ENCODE measurements around the gene IKZF5.

IKZF5 gene, protein sequence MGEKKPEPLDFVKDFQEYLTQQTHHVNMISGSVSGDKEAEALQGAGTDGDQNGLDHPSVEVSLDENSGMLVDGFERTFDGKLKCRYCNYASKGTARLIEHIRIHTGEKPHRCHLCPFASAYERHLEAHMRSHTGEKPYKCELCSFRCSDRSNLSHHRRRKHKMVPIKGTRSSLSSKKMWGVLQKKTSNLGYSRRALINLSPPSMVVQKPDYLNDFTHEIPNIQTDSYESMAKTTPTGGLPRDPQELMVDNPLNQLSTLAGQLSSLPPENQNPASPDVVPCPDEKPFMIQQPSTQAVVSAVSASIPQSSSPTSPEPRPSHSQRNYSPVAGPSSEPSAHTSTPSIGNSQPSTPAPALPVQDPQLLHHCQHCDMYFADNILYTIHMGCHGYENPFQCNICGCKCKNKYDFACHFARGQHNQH

DNA sequence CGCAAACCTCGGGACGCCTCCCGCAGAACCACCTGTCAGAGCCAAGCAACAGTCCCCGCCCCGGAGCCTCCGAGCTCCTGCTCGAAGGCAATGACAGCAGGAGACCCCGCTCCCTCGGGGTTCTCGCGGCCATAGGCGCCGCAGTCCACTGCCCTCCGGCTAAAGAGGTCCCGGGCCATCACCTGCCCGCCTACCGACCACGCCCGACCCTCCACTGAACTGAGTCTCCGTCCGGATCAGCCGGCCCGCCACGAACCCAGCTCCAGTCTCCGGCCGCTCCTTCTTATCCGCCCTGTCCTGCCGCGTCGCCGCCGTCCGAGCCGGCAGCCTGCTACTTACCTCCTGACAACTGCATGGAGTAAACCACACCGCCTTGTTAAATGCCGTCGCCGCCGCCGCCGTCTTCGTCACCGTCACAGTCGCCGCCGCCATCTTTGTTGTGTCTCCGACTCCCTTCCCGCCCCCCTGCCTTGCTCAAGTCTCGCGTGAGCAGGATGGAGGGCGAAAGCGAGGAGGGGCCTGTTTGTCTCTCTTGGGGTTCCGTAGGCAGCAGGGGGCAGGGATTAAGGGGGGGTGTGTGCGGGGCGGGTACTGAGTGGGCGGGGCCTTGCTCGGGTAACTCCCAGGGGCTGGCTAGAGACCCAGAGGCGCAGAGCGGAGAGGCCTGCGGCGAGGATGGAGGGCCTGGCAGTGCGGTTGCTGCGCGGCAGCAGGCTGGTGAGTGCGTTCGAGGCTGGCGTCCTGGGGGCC is at the start of gene IKZF5, which contains the start of gene ACADSB:
IKZF5 (minus strand) TSS at position 441 of the 750 bp plus-strand sequence. CDS start 10,170 bp downstream, outside the sequence.
ACADSB (plus strand) TSS at position 652 of the 750 bp plus-strand sequence; CDS start at position 676, 24 bp downstream.
- H3K4me1 ChIP-seq (ENCODE audit: control insufficient read depth, insufficient read depth, low read length), result peaks cover 3% of the 10 kb centered on the region
- no peaks in the 10 kb centered on the region for H3K36me3 ChIP-seq (ENCODE audit: control insufficient read depth, insufficient read depth, low read length)
- peak within 1 kb of the TSS; percentile 90 for H3K4me3 ChIP-seq (ENCODE audit: low read depth, low read length)
- peak within 1 kb of the TSS; percentile 85 for H3K9ac ChIP-seq (ENCODE audit: low read depth, low read length)
- no peaks in the 10 kb centered on the region for H3K9me3 ChIP-seq (ENCODE audit: control insufficient read depth, insufficient read depth, low read length)
- peaks cover 22% of the 10 kb centered on the region for H3K27me3 ChIP-seq (ENCODE audit: control insufficient read depth, insufficient read depth, low read length)

DNA sequence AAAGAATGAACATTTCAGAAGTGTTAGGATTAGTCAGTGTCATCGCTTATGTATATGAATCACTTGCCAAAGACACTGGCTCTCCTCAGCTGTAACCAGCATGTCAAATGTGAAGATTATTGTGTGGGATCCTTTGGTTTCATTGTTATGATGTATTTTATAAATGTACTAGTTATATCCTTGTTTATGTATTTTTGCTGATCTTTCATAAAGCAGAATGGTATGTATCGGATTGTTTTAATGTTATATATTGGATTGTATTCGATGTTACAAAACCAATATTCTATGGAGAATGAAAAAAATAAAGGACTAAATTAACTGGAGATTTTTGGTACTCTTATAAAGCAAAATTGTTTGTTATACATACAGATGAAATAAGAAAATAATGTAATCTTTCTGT is 49.4 kb upstream of the IKZF5 start:
- Histone ChIP-seq H3K36me3 (ENCODE audit: control insufficient read depth, insufficient read depth, low read length) (no peaks in the 10 kb centered on the region), H3K27me3 (ENCODE audit: control insufficient read depth, insufficient read depth, low read length) (no peaks in the 10 kb centered on the region), H3K9me3 (ENCODE audit: control insufficient read depth, insufficient read depth, low read length) (no peaks in the 10 kb centered on the region), H3K4me3 (ENCODE audit: low read depth, low read length) (no peak overlapping the region), H3K4me1 (ENCODE audit: control insufficient read depth, insufficient read depth, low read length) (no peaks in the 10 kb centered on the region), H3K9ac (ENCODE audit: low read depth, low read length) (no peak overlapping the region)

DNA sequence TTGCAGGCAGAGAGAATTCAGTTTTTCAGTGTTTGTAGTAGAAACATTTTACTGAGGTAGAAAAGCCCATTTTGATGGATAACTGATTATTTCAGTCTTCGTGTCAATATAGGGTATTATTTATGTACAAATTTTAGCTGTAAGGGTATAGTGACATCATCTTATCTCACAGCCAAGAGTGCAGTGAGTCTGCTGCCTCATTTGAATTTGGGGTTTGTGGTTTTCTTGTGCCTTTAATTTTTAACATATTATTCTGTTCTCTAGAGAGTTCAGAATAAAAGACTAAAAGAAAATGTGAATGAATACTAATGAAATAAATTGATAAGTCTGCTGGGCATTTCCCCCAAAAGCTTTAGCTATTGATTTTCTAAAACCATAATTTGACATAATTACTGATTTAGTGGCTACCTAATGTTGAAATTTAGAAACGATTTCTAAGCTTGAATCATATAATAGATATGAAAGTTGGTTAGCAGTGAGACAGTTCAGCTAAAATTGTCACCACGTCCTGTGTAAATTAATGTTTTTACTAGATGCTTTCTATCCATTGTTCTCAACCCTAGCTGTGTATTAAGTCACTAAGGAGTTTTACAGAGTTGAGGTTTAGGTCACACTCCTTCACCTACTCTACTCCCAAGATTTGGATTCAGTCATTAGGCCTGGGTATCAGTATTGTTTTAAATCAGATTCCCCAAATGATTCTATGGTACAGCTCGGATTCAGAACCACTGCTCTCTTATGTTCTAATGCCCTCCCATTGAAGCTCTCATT is 37.6 kb upstream of the IKZF5 start:
- H3K27me3 ChIP-seq (ENCODE audit: control insufficient read depth, insufficient read depth, low read length), result no peaks in the 10 kb centered on the region
- H3K4me3 ChIP-seq (ENCODE audit: low read depth, low read length), result no peak overlapping the region
- H3K9me3 ChIP-seq (ENCODE audit: control insufficient read depth, insufficient read depth, low read length), result no peaks in the 10 kb centered on the region
- no peaks in the 10 kb centered on the region for H3K4me1 ChIP-seq (ENCODE audit: control insufficient read depth, insufficient read depth, low read length)
- H3K36me3 ChIP-seq (ENCODE audit: control insufficient read depth, insufficient read depth, low read length), result no peaks in the 10 kb centered on the region
- no peak overlapping the region for H3K9ac ChIP-seq (ENCODE audit: low read depth, low read length)

DNA sequence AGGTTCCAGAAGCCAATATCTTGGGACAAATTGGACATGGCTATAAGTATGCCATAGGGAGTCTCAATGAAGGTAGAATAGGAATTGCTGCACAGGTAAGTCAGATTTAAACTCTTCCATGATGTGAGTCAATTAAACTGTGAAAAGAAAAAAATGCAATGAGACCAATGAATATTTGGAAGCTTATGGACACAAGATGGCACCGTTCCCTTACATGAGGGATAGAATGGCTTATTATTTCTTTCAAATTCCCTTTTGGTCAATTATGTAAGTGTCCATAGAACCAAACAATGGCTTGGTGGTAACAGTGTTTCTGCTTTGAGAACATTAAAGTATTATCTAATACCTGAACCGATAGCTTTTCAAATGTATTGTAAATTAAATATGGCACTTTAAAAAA is 35.8 kb upstream of the IKZF5 start:
- H3K9ac ChIP-seq (ENCODE audit: low read depth, low read length), result no peak overlapping the region
- no peaks in the 10 kb centered on the region for H3K36me3 ChIP-seq (ENCODE audit: control insufficient read depth, insufficient read depth, low read length)
- no peaks in the 10 kb centered on the region for H3K27me3 ChIP-seq (ENCODE audit: control insufficient read depth, insufficient read depth, low read length)
- H3K4me1 ChIP-seq (ENCODE audit: control insufficient read depth, insufficient read depth, low read length), result no peaks in the 10 kb centered on the region
- no peaks in the 10 kb centered on the region for H3K9me3 ChIP-seq (ENCODE audit: control insufficient read depth, insufficient read depth, low read length)
- H3K4me3 ChIP-seq (ENCODE audit: low read depth, low read length), result no peak overlapping the region

DNA sequence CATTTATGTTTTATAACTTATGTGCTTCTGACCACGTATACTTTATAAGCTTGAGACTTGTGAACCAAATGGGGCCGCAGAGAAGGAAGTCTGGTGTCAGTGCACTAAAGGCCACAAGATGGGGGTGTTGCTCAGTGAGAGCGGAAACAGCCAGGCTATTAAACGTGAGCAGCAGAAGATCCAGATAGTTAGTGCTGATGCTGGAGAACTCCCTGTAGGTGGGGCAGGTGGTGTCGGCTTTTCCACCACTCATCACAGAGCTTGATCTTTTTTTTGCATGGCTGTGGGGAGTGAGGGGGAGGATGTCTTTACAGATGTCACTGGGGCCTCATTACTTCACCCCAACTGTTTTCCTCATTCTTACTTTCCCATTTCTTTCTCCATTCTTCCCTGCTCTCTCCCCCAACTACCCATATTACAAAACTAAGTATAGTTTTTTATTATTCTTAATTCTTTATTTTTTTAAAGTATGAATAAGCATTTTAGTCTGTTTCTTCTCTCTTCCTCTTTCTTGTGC is 34.9 kb upstream of the IKZF5 start:
- Histone ChIP-seq H3K36me3 (ENCODE audit: control insufficient read depth, insufficient read depth, low read length) (no peaks in the 10 kb centered on the region), H3K4me1 (ENCODE audit: control insufficient read depth, insufficient read depth, low read length) (no peaks in the 10 kb centered on the region), H3K4me3 (ENCODE audit: low read depth, low read length) (no peak overlapping the region), H3K9ac (ENCODE audit: low read depth, low read length) (no peak overlapping the region), H3K27me3 (ENCODE audit: control insufficient read depth, insufficient read depth, low read length) (no peaks in the 10 kb centered on the region), H3K9me3 (ENCODE audit: control insufficient read depth, insufficient read depth, low read length) (no peaks in the 10 kb centered on the region)

DNA sequence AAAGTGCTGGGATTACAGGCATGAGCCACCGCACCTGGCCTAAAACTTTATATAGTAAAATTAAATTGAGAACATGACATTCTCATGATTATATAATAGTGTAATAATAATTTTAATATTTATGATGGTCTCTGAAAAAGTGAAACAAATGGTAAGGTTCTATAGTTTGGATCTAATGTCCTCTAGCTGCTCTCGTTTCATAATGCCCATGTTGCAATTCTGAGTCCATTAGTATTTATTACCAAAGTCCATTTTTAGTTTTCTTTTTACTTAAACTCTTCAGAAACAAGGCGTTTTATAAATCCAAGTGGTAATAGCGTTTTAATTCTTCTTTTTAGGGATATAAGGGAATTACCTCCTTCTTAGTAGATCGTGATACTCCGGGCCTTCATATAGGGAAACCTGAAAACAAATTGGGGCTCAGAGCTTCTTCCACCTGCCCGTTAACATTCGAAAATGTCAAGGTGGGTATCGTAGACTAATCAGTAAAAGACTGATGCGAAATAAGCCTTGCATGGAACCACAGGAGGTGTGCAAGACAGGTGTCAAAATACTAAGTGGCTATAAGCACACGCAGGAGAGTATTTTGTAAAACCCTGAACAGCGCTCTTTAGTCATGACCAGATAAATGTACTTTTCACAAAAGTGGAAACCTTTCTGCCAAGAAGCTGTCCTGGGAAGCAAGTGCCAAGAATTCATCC is 34.3 kb upstream of the IKZF5 start:
- Histone ChIP-seq H3K36me3 (ENCODE audit: control insufficient read depth, insufficient read depth, low read length) (no peaks in the 10 kb centered on the region), H3K4me3 (ENCODE audit: low read depth, low read length) (no peak overlapping the region), H3K4me1 (ENCODE audit: control insufficient read depth, insufficient read depth, low read length) (no peaks in the 10 kb centered on the region), H3K9me3 (ENCODE audit: control insufficient read depth, insufficient read depth, low read length) (no peaks in the 10 kb centered on the region), H3K9ac (ENCODE audit: low read depth, low read length) (no peak overlapping the region), H3K27me3 (ENCODE audit: control insufficient read depth, insufficient read depth, low read length) (no peaks in the 10 kb centered on the region)

DNA sequence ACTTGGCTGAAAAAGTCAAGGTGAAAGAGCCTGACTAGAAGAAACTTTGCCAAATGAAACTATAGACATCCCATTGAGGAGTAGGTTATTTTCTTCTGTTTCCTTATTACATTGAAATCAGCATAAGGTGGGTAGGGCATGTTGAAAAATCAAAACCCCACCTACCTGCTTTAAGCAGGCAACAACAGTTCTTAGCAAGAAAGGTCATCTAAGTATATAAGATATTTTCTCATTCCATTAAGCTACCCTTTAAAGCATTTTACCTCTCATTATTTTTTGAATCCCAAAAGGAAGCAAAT is 31.0 kb upstream of the IKZF5 start:
- Histone ChIP-seq H3K4me1 (ENCODE audit: control insufficient read depth, insufficient read depth, low read length) (no peaks in the 10 kb centered on the region), H3K4me3 (ENCODE audit: low read depth, low read length) (no peak overlapping the region), H3K27me3 (ENCODE audit: control insufficient read depth, insufficient read depth, low read length) (no peaks in the 10 kb centered on the region), H3K36me3 (ENCODE audit: control insufficient read depth, insufficient read depth, low read length) (no peaks in the 10 kb centered on the region), H3K9me3 (ENCODE audit: control insufficient read depth, insufficient read depth, low read length) (no peaks in the 10 kb centered on the region), H3K9ac (ENCODE audit: low read depth, low read length) (no peak overlapping the region)

DNA sequence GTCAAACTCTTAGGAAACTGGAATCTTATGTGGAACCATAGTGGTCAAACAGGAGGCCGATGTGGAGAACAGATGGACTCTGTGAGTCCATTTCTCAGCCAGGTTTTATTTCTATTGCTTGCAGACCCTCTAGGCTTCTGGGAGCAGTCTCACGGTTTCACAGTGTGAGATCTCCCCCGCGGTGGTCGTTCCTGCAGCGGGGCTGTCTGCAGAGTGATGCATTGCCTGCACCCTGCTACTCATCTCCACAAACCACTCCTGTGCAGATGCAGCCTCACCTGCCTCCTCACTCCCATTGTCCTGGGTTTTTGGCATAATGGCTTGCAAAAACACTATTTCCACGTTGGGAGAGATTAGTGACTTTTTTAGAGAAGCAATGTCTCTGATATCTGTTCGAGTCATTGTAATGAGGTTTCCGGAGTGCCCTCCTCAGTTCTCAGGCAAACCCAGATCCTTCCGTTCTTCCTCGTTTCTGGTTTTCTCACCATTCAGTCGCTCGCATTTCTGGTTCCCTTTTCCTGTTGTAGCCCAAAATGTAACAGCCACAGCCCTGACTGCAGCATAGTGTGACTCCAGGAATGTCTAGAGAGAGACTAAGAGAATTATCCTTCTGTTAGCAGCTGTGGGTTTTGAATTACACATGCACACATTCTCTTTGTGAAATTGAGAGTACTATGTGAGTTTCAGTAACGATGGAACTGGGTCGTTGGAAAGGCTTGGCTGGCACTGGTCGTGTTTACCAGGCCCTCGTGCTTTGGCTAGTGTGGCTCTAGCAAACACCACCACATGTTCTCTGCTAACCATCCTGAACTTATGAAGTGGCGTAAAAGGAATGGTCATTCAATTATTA is 30.4 kb upstream of the IKZF5 start:
- H3K9me3 ChIP-seq (ENCODE audit: control insufficient read depth, insufficient read depth, low read length), result no peaks in the 10 kb centered on the region
- no peak overlapping the region for H3K9ac ChIP-seq (ENCODE audit: low read depth, low read length)
- no peaks in the 10 kb centered on the region for H3K36me3 ChIP-seq (ENCODE audit: control insufficient read depth, insufficient read depth, low read length)
- no peaks in the 10 kb centered on the region for H3K4me1 ChIP-seq (ENCODE audit: control insufficient read depth, insufficient read depth, low read length)
- H3K4me3 ChIP-seq (ENCODE audit: low read depth, low read length), result no peak overlapping the region
- H3K27me3 ChIP-seq (ENCODE audit: control insufficient read depth, insufficient read depth, low read length), result no peaks in the 10 kb centered on the region

DNA sequence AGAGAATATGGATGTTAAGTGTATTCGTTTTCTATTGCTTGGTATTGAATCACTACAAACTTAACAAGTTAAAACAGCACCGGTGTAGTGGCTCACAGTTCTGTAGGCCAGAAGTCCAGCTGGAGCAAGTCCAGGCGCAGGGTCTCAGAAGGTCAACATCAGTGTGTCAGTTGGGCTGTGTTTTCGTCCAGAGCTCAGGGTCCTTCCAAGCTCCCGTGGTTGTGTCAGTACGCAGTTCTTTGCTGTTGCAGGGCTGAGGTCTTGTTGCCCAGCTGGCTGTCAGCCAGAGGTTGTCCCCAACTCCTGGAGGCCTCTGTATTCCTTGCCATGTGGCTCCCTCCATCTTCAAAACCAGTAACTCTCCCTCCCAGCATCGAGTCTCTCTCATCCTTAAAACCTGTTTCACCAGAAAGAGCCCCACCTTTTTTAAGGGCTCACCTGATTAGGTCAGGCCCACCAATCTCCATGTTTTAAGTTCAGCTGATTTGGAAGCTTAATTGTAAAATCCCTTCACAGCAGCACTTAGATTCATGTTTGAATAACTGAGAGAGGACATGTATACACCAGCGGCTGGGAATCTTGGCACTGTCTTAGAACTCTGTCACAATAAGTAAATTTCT is 27.0 kb upstream of the IKZF5 start:
- Histone ChIP-seq H3K9ac (ENCODE audit: low read depth, low read length) (no peak overlapping the region), H3K27me3 (ENCODE audit: control insufficient read depth, insufficient read depth, low read length) (no peaks in the 10 kb centered on the region), H3K4me1 (ENCODE audit: control insufficient read depth, insufficient read depth, low read length) (no peaks in the 10 kb centered on the region), H3K4me3 (ENCODE audit: low read depth, low read length) (no peak overlapping the region), H3K36me3 (ENCODE audit: control insufficient read depth, insufficient read depth, low read length) (no peaks in the 10 kb centered on the region), H3K9me3 (ENCODE audit: control insufficient read depth, insufficient read depth, low read length) (no peaks in the 10 kb centered on the region)

DNA sequence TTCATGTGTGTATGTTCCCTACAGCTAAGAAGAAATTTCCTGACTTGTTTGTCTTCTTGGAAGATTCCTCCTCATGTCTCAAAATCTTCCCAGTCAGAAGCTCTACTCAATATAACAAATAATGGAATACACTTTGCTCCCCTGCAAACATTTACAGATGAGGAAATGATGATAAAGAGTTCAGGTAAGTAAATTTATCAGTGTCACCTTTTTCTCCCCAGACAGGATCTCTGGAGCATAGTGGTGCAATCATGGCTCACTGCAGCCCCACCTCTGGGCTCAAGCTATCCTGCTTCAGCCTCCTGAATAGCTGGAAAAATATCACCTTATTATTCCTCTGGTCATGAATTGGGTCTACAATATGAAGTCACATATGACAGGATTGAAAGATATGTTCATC is 25.7 kb upstream of the IKZF5 start:
- Histone ChIP-seq H3K9me3 (ENCODE audit: control insufficient read depth, insufficient read depth, low read length) (no peaks in the 10 kb centered on the region), H3K4me3 (ENCODE audit: low read depth, low read length) (no peak overlapping the region), H3K9ac (ENCODE audit: low read depth, low read length) (no peak overlapping the region), H3K4me1 (ENCODE audit: control insufficient read depth, insufficient read depth, low read length) (no peaks in the 10 kb centered on the region), H3K36me3 (ENCODE audit: control insufficient read depth, insufficient read depth, low read length) (no peaks in the 10 kb centered on the region), H3K27me3 (ENCODE audit: control insufficient read depth, insufficient read depth, low read length) (no peaks in the 10 kb centered on the region)

Data from iPS-15b (cell line).